Activated naive CD4-positive, alpha-beta T cell treated with anti-CD3 and anti-CD28 coated beads, Interleukin-2, amount 50 U/mL, for 16 hours (primary cell): ENCODE results near the gene IL21R.
A peak's percentile ranks its signal among the peaks of the same experiment; 100 is the strongest.
"Not testable (repeated sequence)": the region's sequence is repeated elsewhere in the genome, so short reads cannot be mapped to it uniquely, and the experiment has no call there.

ENCODE experiments used
- DNase-seq: peaks from one replicate; pipeline ENCODE4 v3.0.0-alpha.2; 2020

IL21R gene

DNA sequence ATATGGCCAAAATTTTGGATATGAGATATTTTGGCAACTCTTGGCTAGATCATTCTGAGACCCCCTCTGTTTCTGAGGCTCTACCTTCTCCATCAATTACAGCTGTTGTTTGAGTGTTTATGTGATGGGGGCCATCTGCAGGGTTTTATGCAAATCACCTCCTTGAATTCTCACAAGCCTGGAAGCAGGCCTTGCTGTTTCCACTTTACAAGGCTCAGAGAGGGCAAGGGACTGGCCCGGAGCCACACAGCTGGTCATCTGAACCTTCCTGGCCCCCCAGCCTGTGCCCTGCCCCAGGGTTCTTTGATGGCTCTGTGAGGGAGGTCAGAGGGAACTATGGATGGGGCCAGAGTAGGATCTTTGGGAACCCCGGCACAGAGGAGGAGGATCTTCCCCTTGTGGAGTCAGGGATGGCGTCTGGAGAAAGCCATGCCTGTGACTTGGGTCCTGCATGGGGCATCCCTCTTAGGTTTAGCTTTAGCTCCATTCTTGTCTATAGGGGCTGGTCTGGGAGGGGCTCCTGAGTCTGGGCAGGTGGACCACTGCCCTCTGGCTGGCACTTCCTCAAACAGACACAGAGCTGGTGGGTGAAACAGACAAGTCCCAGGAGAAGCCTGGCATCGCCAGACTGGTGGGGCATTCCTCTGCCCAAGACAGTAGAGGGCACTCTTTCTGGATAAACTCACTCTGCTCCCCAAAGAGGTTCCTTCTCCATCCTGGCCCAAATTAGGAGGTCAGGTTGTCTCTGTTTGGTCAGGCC is 26.2 kb downstream of the IL21R start:
- DNase-seq: no peak

DNA sequence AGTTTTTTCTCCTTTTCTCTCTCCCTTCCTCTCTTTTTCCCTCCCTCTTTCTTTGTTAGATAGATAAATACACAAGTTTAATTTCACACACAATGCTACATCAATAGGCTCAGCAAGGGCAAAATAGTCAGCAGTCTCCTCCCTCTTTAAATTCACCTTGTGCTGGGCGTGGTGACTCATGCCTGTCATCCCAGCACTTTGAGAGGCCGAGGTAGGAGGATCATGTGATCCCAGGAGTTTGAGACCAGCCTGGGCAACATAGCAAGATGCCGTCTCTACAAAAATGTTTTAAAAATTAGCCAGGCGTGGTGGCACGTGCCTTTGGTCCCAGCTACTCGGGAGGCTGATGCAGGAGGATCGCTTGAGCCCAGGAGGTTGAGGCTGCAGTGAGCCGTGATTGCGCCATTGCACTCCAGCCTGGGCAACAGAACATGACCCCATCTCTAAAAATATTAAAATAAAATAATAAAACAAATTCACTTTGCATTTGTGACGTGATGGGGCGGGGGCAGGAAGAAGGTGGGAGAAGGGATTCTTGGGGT is 27.4 kb downstream of the IL21R start:
- no peak for DNase-seq

DNA sequence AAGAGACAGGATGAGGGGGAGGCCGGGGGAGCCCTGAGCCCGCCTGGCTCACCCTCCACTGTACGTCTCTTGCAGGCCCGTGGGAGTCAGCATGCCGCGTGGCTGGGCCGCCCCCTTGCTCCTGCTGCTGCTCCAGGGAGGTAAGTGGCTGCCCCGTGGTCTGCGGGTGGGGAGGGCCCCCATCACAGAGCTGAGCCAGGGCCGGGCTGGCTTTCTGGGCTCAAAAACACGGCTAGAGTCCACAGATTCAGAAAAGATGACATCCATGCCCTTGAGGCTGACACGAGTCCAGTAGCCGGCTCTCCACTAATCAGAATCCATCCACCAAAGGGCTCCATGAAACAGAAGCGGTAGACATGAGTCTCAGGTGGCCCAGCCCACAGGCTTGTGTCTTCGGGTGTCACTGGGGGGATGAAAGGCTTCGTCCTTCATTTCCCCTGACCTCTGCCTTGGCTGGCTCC is 28.0 kb downstream of the IL21R start:
- DNase-seq: no peak

DNA sequence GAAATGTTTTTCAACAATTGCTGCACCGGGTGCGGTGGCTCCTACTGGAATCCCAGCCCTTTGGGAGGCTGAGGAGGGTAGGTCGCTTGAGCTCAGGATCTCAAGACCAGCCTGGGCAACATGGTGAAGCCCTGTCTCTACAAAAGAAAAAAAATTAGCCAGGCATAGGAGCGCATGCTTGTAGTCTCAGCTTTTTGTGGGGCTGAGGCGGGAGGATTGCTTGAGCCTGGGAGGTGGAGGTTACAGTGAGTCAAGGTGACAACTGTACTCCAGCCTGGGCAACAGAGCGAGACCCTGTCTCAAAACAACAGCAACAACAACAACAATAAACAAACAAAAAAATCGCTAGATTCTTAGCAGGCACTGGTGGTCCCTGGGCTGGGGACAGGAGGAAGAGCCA is 28.5 kb downstream of the IL21R start:
- DNase-seq: no peak

DNA sequence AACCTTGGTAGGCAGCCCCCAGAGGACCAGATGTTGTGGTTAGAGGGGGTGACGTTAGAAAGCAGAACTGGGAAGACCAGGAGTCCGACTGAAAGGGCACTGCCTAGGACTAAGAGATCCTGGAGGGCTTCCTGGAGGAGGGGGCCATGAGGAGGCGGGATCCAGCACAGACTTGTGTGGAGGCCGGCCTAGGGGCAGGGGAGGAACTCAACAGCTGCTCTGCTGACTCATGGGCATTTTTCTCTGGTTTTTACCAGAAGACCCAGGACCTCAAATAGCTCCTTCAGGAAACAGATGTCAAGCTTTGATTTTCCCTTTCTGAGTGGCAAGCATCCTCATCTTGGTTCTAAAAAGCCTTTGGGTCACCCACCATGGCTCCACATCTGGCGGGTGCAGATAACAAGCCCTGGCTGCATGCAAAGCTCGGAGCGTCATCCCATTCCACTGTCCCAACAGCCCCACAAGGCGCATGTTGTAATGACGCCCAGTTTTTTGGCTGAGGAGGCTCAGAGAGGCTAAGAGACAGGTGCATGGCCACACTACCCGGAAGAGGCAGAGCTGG is 29.0 kb downstream of the IL21R start:
- no peak for DNase-seq

DNA sequence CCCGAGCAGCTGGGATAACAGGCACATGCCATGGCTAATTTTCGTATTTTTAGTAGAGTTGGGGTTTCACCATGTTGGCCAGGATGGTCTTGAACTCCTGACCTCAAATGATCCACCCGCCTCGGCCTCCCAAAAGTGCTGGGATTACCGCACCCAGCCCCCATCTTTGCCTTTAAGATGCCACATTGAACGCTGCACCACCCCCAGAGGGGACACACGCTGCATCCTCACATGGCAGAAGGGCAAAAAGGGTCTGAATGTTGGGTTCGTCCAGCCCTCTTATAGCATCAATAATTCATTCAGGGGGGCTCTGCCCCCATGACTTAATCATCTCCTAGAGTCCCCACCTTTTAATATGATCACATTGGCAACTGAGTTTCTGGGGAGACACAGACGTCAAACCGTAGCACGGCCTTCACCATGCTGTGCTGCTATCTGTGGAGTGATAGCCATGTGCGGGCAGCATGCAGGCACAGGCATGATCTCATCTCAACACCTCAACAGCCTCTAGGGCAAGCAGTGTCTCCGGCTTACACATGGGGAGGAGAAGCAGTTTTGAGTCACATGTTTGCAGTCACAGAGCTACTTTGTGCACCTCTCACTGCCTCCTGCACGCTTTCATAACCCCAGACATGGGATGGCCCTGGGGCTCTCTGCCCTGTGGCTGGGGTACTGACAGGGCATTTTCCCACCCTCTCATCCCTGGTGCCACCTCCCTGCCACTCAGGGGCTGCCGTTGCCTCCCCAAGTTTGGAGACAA is 30.0 kb downstream of the IL21R start:
- no peak for DNase-seq

DNA sequence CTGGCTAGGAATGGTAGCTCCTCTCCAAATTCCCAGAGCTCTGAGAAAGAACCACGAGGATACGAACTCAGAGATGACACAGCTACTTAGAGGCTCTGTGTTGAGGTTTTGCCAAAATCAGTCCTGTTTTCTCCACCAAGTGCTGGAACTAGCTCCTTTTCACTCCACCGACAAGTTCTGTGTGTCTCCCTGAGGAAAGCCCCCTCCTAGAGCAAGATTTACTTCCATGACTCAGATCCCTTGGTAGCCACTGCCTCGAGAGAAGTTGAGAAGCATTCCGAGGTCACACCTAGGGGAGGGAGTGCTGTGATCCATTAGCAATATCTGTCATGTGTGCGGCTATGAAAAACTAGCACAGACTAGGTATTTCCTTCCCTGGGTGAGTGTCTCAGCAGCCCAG is 30.6 kb downstream of the IL21R start:
- DNase-seq: no peak

DNA sequence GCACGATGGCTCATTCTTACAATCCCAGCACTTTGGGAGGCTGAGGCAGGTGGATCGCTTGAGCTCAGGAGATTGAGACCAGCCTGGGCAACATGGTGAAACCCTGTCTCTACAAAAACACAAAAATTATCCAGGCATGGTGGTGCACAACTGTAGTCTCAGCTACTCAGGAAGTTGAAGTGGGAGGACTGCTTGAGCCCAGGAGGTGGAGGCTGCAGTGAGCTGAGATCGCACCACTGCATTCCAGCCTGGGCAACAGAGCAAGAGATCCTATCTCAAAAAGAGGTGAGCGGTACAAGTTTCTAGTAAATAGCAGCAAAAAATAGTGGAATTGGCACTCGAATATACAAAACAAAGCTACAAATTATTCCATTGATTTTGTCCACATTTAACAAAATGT is 31.2 kb downstream of the IL21R start:
- not testable (repeated sequence) for DNase-seq

DNA sequence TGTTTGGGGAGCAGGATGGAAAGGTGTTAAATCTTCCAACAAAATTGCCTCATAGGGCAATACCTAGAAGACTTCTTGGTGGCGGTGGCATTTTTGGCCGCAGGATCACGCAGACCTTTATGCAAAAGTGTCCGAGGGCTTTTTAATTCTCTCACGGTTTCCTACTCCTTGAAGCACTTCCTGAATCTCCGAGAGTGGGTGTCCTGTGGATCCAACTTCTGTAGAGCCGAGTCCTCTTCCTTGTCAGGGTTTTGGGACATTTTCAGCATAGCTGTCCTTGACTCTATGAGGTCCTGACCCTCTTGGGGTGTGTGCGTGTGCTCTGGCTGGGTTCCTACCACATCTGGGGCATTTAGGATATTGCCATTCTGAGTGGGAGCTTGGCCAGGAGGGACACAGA is 31.7 kb downstream of the IL21R start:
- DNase-seq: no peak

DNA sequence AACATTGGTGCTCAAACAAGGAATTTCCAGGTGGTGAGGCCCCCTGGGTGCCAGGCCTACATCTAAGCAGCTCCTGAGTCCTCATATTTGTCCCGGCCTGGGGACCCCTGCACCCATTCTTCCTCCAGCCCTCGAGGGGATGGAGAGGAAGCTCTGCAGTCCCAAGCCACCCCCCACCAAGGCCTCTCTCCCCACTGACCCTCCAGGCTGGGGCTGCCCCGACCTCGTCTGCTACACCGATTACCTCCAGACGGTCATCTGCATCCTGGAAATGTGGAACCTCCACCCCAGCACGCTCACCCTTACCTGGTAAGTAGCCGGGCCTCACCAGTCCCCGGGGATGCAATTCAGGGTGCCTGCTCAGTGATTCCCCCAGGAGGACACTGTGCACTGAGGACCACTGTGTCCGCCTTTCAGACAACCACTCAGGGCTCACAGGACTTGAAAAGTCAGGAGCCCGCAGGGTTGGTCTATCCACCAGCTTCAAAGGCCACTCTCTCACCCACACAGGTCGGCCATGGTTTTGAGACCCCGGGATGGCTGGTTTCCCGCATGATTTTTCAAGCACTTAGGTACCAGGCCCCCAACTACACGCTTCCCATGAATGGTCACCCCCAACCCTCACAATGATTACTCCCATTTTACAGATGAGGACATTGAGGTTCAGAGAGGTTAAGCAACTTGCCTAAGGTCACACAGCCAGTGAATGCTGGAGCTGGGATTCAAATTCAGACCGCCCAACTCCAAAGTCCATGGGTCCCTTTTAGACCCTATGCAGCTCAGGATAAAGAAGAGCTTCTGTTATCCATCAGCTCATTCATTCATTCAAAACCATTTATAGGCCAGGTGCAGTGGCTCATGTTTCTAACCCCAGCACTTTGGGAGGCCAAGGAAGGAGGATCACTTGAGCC is 32.4 kb downstream of the IL21R start:
- no peak for DNase-seq

DNA sequence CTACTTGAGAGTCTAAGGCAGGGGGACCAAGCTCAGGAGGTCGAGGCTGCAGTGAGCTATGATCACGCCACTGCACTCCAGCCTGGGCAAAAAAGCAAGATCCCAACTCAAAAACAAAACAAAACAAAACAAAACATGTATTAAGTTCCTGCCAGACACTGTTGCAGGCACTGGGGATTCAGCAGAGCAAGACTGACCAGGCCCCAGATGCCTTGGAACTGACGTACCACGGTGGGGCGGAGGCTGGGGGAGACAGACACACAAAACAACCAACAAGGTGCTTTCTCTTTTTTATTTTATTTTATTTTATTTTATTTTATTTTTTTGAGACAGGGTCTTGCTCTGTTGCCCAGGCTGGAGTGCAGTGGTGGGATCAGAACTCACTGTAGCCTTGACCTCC is 33.2 kb downstream of the IL21R start:
- not testable (repeated sequence) for DNase-seq

DNA sequence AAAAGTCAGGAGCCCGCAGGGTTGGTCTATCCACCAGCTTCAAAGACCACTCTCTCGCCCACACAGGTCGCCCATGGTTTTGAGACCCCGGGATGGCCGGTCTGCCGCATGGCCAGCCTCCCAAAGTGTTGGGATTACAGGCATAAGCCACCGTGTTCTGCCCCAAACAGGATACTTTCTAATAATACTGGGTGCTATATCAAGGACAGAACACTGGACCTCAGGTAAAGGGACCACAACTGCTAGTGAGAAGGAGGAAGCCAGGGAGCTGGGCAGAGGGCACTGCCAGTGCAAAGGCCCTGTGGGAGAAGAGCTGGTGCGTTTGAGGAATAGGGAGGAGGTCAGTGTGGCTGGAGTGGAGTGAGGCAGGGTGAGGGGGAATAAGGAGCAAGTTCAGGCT is 34.1 kb downstream of the IL21R start:
- DNase-seq: no peak

DNA sequence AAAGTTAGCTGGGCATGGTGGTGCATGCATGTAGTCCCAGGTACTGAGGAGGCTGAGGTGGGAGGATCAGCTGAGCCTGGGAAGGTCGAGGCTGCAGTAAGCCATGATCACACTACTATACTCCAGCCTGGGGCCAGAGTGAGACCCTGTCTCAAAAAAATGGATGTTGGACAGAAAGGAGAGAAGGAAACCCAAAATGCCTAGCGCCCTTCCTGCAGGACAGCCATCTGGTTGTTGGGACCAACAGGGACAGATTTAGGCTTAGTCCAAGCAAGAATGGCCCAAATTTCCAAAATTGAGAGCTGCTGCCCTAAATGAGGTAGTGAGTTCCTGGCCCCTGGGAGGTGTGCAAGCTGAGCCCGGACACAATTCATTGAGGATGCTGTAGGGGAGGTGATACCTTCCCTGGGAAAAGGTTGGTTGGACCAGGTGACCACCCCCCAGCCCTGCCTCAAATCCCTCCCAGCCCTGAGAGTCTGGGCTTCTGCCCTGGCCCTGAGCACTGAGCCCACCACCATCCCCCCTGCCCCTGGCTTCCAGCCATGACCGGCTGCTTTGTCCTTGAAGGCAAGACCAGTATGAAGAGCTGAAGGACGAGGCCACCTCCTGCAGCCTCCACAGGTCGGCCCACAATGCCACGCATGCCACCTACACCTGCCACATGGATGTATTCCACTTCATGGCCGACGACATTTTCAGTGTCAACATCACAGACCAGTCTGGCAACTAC is 35.1 kb downstream of the IL21R start:
- no peak for DNase-seq

DNA sequence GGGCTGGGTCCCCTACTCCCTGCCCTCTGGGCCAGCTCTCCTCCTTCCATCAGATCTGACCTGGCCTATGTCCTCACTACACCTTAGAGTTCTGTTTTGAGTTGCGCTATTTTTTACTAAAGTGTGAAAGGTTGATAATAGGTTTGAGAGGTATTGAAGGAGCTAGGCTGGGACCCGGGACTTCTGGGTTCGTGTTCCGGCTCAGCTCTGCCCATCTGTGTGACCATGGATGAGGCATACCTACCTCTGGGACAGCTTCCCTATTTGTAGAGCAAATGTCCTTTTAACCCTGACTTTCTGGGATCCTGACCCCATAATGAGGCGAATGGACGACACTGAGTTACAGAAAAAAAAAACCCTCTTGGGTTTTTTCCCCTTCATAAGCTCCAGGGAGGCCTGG is 36.0 kb downstream of the IL21R start:
- DNase-seq: no peak

DNA sequence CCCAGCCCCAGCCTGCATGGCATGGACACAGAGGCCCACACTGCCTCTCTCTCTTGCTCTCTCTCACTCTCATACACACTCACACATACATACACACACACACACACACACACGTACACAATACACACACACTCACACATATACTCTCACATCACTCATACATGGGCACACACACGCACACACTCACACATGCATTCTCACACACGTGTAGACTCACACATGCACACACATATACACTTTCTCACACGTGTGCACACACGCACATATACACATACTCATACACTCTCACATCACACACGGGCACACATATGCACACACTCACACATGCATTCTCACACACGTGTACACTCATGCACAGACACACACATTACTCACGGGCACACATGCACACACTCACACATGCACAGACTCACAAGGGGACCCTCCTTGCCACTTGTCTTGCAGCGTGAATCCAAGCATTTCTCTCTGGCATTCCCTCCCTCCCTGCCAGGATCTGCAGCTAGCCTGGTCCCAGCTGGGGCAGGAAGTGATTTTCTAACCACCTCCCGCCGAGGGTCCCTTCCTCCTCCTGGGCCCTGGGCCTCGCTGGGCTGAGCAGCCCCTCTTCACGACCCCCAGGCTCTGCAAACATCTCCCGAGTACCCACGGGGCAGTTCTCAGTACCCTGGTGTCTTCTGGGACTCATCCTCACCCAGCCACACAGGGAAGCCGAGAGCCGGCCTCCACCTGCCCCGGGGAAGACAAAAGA is 37.5 kb downstream of the IL21R start:
- no peak for DNase-seq

DNA sequence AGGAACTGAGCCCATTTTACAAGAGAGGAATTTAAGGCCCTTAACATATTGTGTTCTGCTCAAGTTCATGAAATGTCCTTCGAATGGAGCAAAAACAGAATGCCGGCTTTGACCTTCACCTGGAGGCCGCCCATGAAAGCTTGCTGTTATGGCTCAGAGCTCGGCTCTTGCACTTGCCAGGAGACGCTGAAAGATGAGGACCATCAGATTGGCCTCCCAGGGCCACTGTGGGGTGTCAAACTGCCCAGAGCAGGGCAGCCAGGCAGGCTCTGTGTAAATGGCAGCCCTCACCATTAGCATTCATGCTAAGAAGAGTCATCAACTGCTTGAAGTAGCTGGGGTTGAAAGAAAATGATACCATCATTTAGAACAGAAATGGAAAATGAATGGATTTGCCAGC is 39.3 kb downstream of the IL21R start:
- DNase-seq: no peak

DNA sequence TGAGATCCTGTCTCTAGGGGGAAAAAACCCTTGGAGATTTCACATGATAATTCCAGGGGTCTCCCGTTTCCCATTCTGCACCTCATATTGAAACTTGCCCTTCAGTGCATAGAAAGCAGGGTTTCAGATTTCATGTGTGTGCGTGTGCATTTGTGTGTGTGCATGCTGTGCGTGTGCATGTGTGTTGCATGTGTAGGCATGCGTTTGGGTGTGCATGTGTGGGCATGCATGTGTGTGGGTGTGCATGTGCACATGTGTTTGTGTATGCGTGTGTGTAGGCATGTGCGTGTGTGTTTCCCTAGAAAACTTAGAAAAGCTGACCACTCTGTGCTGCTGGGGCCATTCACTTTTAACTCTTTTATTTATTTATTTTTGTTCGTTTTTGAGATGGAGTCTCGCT is 40.0 kb downstream of the IL21R start:
- no peak for DNase-seq

DNA sequence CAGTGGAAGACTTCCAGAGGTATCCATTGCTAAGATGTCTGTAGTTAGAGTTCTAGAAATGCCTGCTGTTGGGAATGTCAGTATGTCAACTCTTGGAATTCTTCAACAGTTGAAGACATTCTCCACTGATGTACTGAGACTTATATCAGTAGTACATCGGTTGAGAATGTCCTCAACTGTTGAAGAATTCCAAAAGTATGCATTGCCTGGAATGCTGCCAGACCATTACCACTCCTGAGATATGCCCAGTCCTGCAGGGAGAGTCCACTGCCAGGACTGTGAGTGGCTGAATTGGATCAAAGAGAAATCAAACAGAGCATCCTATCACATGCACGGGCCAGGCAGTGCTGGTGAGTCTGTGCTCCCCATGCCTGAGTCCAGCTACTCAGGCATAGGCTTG is 42.0 kb downstream of the IL21R start:
- no peak for DNase-seq

DNA sequence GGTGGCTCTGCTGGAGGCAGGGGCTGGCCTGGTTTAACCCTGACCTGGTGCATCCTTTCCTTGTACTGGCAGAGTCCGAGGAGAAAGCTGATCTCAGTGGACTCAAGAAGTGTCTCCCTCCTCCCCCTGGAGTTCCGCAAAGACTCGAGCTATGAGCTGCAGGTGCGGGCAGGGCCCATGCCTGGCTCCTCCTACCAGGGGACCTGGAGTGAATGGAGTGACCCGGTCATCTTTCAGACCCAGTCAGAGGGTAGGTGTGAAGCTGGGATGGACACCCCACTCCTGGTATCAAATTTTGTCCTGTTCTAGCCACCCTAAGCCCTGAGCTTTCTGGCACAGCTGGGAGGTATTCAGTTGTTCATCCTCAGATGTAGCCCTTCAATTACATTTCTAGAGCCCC is 42.5 kb downstream of the IL21R start:
- DNase-seq: no peak

DNA sequence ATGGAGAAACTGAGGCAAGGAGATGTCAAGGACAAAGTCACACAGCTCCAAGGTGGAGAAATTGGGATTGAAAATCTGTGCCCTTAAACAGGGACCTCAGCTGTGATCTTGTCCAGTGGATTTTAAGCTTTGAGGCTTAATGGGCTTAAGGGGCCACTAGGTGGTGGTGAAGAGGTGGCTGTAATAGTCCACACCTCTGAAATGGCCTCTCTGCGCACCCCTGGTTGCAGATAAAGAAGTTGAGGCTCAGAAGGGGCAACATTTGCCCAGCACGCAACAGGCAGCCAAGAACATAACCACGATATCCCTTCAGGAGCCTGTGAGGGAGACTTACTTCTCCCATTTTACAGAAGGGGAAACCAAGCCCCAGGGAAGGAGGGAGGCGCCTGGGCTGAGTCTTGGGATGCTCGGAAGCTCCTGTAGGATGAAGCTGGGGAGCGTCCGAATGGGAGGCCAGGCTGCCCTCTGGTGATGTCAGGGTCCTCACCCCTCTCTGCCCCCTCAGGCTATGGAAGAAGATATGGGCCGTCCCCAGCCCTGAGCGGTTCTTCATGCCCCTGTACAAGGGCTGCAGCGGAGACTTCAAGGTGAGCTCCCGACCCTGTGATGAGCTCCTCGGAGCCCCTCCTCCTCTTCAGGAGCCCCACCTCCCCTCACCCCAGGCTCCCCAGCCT is 43.7 kb downstream of the IL21R start:
- DNase-seq: no peak

DNA sequence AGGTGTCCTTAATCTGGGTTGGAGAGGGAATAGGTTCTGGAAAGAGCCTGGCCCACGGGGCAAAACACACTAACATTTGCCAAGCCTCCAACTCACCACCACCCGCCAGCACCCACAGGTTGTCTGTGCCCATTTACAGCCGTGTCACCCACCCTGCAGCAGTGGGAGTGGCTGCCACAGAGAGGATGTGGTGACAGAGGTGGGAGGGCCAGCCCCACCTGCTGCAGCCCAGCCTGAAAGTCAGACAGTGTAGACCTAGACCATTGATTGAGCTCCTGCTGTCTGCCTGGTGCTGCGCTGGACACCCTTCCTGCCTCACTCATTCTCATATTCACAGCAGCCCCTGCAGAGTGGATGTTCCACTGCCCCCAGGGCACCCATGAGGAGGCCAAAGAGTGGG is 44.7 kb downstream of the IL21R start:
- peak; percentile 50 for DNase-seq
